ENCODE measurements around the gene DRC7. TPM values are rescaled to one million over a fixed set of nuclear protein-coding genes. Genes with fewer than 3 reads are reported as not detected.

Gene DRC7
- total and polyA plus RNA-seq, 12 donors = 0.09 TPM; not detected in 11

GRCh38 chr16:57656342-57656955, 38.2 kb upstream of the DRC7 start:
- no peak overlapping the region for H3K4me3 ChIP-seq
- no peak for TF ChIP-seq CTCF (IDR thresholded peaks at IDR 0.05)
- 86 to 90% methylated on average over 11 of the region's 11 CpGs for WGBS, 2 donors
- H3K9me3 ChIP-seq = no peaks in the 10 kb centered on the region
- DNase-seq (no peak), ATAC-seq (no peak)
- peaks cover 0 to 13% (median 0%) of the 10 kb centered on the region in 9 donors for H3K4me1 ChIP-seq
- intact Hi-C loops (cut with DNase I) = loop anchor here in 1 of 10 donors (10.0 kb wide), 1 partner anchor 58 kb away; no protein-coding TSS in a partner anchor
- peaks cover 0 to 85% (median 7%) of the 10 kb centered on the region in 9 donors for H3K36me3 ChIP-seq
- no peaks in the 10 kb centered on the region for H3K27me3 ChIP-seq
- no peak overlapping the region for H3K27ac ChIP-seq

GRCh38 chr16:57657228-57657627, 37.4 kb upstream of the DRC7 start:
- peaks cover 0 to 13% (median 0%) of the 10 kb centered on the region in 9 donors for H3K4me1 ChIP-seq
- no peak for ATAC-seq
- peaks cover 0 to 86% (median 7%) of the 10 kb centered on the region in 9 donors for H3K36me3 ChIP-seq
- DNase-seq = no peak
- no peaks in the 10 kb centered on the region for H3K9me3 ChIP-seq
- 92 to 94% methylated on average over 13 of the region's 13 CpGs for WGBS, 2 donors
- intact Hi-C loops (cut with DNase I) = loop anchor here in 1 of 10 donors (10.0 kb wide), 1 partner anchor 58 kb away; no protein-coding TSS in a partner anchor
- H3K4me3 ChIP-seq = no peak overlapping the region
- no peak for TF ChIP-seq CTCF (IDR thresholded peaks at IDR 0.05)
- H3K27ac ChIP-seq = no peak overlapping the region
- H3K27me3 ChIP-seq = no peaks in the 10 kb centered on the region

GRCh38 chr16:57658130-57658877, 36.3 kb upstream of the DRC7 start:
- H3K27me3 ChIP-seq = no peaks in the 10 kb centered on the region
- H3K4me1 ChIP-seq = peaks cover 0 to 9% (median 0%) of the 10 kb centered on the region in 9 donors
- no peak overlapping the region for H3K27ac ChIP-seq
- H3K36me3 ChIP-seq = peaks cover 0 to 83% (median 7%) of the 10 kb centered on the region in 9 donors
- TF ChIP-seq CTCF (IDR thresholded peaks at IDR 0.05) = no peak
- 85 to 87% methylated on average over 10 of the region's 10 CpGs for whole genome bisulfite sequencing, 2 donors
- no peak overlapping the region for H3K4me3 ChIP-seq
- ATAC-seq = no peak
- no peak for DNase-seq
- H3K9me3 ChIP-seq = no peaks in the 10 kb centered on the region
- intact Hi-C loops (cut with DNase I) = loop anchor here in 1 of 10 donors (10.0 kb wide), 1 partner anchor 56 kb away; no protein-coding TSS in a partner anchor

- Histone ChIP-seq H3K27me3 (no peaks in the 10 kb centered on the region), H3K27ac (no peak overlapping the region), H3K4me3 (no peak overlapping the region), H3K9me3 (no peaks in the 10 kb centered on the region), H3K36me3 (peaks cover 0 to 90% (median 7%) of the 10 kb centered on the region in 9 donors), H3K4me1 (peaks cover 0 to 1% (median 0%) of the 10 kb centered on the region in 9 donors)
- DNase-seq (no peak), ATAC-seq (no peak)
- WGBS, 2 donors = 80 to 81% methylated on average over 18 to 19 of the region's 19 CpGs
- TF ChIP-seq CTCF (IDR thresholded peaks at IDR 0.05) = no peak
- intact Hi-C loops (cut with DNase I) = loop anchor here in 1 of 10 donors (10.0 kb wide), 1 partner anchor 56 kb away; no protein-coding TSS in a partner anchor
Observed at GRCh38 chr16:57658878-57659674, 35.5 kb upstream of the DRC7 start.
